Measurements from ENCODE around the gene SPSB3. TPM values are rescaled to one million over a fixed set of nuclear protein-coding genes. Genes with fewer than 3 reads are reported as not detected.

SPSB3 gene
- total RNA-seq, 2 donors from 2014 or later, result 95.9 to 97.8 TPM

DNA sequence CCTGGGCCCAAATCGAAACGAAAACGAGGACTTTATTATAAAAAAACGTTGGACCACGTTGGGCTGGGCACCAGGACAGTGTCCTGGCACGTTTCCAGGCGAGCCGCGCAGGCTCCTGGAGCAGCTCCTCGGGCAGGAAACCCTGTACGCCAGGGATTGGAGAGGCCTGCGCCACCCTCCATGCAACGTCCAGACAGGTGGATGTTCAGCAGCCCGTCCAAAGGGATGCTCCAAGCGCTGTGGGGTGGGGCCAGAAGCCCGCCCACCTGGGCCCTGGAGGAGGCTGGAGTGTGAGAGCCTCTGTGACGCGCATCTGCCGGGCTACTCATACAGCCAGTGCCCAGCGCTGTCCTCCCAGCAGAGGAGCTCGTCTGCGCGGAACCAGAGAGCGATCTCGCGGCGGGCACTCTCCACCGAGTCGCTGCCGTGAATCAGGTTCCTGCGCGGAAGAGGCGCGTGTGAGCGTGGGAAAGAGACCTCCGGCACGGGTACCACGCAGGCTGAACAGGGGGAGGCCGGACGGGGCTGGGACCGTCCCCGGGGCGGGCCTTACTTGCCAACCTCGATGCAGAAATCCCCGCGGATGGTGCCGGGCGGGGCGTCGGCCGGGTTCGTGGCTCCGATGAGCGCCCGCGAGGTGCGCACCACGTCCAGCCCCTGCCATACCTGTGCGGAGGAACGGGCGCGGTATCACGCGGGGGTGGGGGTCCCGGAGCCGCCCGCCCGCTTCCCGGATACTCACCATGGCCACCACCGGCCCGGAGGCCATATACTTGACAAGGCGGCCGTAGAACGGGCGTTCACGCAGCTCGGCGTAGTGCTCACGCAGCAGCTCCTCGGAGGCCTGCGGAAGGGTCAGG lies 11.8 kb downstream of the SPSB3 start:
- peaks cover 48% of the 10 kb centered on the region for H3K4me1 ChIP-seq
- peak overlapping the region; percentile 61 to 96 (median 86) for H3K27ac ChIP-seq
- TF ChIP-seq, protein P1, sequence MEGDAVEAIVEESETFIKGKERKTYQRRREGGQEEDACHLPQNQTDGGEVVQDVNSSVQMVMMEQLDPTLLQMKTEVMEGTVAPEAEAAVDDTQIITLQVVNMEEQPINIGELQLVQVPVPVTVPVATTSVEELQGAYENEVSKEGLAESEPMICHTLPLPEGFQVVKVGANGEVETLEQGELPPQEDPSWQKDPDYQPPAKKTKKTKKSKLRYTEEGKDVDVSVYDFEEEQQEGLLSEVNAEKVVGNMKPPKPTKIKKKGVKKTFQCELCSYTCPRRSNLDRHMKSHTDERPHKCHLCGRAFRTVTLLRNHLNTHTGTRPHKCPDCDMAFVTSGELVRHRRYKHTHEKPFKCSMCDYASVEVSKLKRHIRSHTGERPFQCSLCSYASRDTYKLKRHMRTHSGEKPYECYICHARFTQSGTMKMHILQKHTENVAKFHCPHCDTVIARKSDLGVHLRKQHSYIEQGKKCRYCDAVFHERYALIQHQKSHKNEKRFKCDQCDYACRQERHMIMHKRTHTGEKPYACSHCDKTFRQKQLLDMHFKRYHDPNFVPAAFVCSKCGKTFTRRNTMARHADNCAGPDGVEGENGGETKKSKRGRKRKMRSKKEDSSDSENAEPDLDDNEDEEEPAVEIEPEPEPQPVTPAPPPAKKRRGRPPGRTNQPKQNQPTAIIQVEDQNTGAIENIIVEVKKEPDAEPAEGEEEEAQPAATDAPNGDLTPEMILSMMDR (IDR thresholded peaks at IDR 0.05), result peak in 1 of 7 experiments; percentile 20
- TF ChIP-seq POLR2A (IDR thresholded peaks at IDR 0.05), result peak; percentile 18 to 54 (median 46)
- H3K36me3 ChIP-seq (replicated peaks in 1 of 2; ENCODE audit: insufficient read depth in 1 of 2, low read depth in 2 of 2), result peaks cover 9 to 10% of the 10 kb centered on the region in 2 donors
- H3K4me3 ChIP-seq, result peak overlapping the region; percentile 77 to 95
- ATAC-seq (peak; percentile 43), DNase-seq (peak; percentile 83 to 89 (median 84))
- no peaks in the 10 kb centered on the region for H3K27me3 ChIP-seq
- no peaks in the 10 kb centered on the region for H3K9me3 ChIP-seq
- 0 to 3% methylated on average over 1 to 81 of the region's 81 CpGs for WGBS, 2 donors
- intact Hi-C loops (cut with DNase I), result no loop called here

DNA sequence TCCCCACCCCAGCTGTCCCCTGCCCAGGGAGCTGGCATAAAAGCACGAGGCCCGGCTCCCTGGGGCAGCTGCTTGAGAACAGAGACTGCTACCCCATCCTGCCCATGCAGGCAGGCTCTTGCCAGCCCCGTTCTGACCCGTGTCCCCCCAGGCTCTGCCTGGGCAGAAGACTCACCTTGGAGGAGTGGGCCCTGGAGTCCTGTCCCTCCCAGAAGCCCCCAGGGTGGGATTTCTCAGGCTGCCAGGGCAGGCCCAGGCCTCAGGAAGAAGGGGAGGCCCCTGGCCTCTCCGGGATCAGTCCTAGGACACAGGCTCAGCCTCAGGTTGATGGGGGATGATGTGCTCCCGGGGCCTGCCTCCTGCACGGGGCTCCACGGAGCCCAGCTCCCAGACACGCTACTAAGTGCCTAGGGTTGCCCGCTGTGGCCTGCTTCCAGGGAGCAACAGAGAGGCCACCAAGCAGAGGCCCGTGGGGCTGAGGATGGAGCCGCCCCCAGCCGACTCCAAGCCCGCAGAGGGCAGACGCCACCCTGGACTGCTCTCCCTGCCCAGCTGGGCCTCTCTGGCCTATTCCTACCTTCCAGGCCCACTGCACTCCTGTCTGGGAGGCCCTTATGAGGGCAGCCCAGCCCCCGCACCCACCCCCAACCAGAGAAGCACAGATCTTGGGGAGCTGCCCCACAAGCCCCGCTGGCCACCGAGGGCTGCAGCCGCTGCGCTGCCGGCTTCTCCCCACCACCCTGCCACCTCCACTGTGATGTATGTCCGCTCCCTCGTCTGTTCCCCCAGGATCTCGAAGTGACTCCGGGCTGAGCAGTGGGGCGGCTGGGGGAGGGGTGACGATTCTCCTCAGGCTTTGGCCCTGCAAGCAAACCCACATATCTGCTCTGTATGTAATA lies 12.7 kb downstream of the SPSB3 start:
- Histone ChIP-seq H3K36me3 (replicated peaks in 1 of 2; ENCODE audit: insufficient read depth in 1 of 2, low read depth in 2 of 2) (peaks cover 9 to 16% of the 10 kb centered on the region in 2 donors), H3K4me3 (no peak overlapping the region), H3K9me3 (no peaks in the 10 kb centered on the region), H3K4me1 (peaks cover 41% of the 10 kb centered on the region), H3K27ac (peak overlapping the region; percentile 61 to 96 (median 86)), H3K27me3 (no peaks in the 10 kb centered on the region)
- no peak for ATAC-seq
- peak in 1 of 4 donors; percentile 19 for DNase-seq
- TF ChIP-seq, protein P1 (IDR thresholded peaks at IDR 0.05), result no peak
- TF ChIP-seq POLR2A (IDR thresholded peaks at IDR 0.05), result no peak
- intact Hi-C loops (cut with DNase I), result no loop called here
- 76 to 98% methylated on average over 8 to 26 of the region's 27 CpGs for WGBS, 2 donors

DNA sequence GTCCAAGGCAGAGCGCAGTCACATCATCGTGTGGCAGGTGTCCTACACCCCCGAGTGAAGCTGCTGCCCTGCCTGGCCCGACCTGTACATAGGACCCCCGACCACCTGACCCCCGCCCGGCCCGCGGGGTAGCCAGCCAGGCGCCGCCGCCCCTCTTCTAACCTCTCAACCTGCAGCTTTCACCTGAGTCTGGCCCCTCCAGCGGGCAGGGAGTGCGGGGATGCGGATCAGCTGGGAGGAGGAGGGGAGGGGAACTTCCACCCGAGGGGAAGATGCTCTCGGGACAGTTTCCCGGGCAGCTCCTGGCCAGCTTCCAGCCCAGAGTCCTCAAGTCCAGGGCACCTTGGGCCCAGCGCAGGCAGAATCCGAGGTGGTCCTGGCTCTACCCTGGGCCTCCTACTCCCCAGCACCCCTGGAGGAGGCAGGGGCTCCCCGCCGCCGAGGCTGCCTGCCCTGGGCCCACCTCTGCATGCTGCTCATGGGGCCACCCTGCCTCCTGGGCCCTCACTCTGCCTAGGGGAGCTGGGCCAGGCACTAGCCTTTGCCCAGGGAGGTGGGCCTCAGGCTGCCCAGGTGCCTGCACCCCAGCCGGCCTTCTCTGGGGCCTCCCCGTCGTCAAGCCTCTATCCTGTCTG lies 13.5 kb downstream of the SPSB3 start:
- Histone ChIP-seq H3K27ac (peak overlapping the region in 1 of 4 donors; percentile 12), H3K4me1 (peaks cover 33% of the 10 kb centered on the region), H3K9me3 (no peaks in the 10 kb centered on the region), H3K27me3 (no peaks in the 10 kb centered on the region), H3K36me3 (replicated peaks in 1 of 2; ENCODE audit: insufficient read depth in 1 of 2, low read depth in 2 of 2) (peaks cover 9 to 22% of the 10 kb centered on the region in 2 donors), H3K4me3 (no peak overlapping the region)
- no peak for ATAC-seq
- 88% methylated on average over 26 of the region's 26 CpGs; no CpG with 5 or more reads in 1 of the 2 donors for WGBS, 2 donors
- intact Hi-C loops (cut with DNase I), result no loop called here
- DNase-seq, result peak in 1 of 4 donors; percentile 28
- TF ChIP-seq POLR2A (IDR thresholded peaks at IDR 0.05), result no peak
- TF ChIP-seq, protein P1 (IDR thresholded peaks at IDR 0.05), result no peak

DNA sequence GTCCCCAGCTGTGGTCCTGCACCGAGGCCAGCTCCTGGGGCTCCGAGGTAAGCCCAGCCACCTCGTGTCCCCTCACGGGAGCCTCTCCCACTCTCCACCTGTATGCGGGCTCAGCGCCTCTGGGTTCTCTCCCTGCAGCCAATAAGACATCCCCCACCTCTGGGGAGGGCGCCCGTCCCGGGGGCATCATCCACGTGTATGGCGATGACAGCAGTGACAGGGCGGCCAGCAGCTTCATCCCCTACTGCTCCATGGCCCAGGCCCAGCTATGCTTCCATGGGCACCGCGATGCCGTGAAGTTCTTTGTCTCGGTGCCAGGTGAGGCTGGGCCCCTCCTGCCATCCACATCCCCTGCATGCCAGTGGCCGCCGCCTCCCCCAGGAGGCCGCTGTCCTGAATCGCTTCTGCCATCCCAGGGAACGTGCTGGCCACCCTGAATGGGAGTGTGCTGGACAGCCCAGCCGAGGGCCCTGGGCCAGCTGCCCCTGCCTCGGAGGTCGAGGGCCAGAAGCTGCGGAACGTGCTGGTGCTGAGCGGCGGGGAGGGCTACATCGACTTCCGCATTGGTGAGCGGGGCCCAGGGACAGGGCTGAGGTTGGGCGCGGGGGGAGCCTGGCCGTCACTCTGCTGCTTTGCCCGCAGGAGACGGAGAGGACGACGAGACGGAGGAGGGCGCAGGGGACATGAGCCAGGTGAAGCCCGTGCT lies 14.2 kb downstream of the SPSB3 start:
- peaks cover 29% of the 10 kb centered on the region for H3K4me1 ChIP-seq
- no peaks in the 10 kb centered on the region for H3K27me3 ChIP-seq
- DNase-seq (no peak), ATAC-seq (no peak)
- WGBS, 2 donors, result 90 to 93% methylated on average over 22 to 40 of the region's 41 CpGs
- intact Hi-C loops (cut with DNase I), result no loop called here
- H3K4me3 ChIP-seq, result no peak overlapping the region
- no peak for TF ChIP-seq POLR2A (IDR thresholded peaks at IDR 0.05)
- TF ChIP-seq, protein P1 (IDR thresholded peaks at IDR 0.05), result no peak
- no peaks in the 10 kb centered on the region for H3K9me3 ChIP-seq
- H3K36me3 ChIP-seq (replicated peaks in 1 of 2; ENCODE audit: insufficient read depth in 1 of 2, low read depth in 2 of 2), result peaks cover 9 to 22% of the 10 kb centered on the region in 2 donors
- no peak overlapping the region for H3K27ac ChIP-seq
